HG03097 (cell line): ENCODE data around the gene EML6.
"Not testable (repeated sequence)": the region's sequence is repeated elsewhere in the genome, so short reads cannot be mapped to it uniquely, and the experiment has no call there.

Experiments
- ATAC-seq: cut with Tn5 transposase; IDR thresholded peaks from one replicate; pipeline ENCODE4 v1.9.1; 2021; ENCODE audit not compliant: unreplicated experiment, low FRiP score

The EML6 gene

DNA sequence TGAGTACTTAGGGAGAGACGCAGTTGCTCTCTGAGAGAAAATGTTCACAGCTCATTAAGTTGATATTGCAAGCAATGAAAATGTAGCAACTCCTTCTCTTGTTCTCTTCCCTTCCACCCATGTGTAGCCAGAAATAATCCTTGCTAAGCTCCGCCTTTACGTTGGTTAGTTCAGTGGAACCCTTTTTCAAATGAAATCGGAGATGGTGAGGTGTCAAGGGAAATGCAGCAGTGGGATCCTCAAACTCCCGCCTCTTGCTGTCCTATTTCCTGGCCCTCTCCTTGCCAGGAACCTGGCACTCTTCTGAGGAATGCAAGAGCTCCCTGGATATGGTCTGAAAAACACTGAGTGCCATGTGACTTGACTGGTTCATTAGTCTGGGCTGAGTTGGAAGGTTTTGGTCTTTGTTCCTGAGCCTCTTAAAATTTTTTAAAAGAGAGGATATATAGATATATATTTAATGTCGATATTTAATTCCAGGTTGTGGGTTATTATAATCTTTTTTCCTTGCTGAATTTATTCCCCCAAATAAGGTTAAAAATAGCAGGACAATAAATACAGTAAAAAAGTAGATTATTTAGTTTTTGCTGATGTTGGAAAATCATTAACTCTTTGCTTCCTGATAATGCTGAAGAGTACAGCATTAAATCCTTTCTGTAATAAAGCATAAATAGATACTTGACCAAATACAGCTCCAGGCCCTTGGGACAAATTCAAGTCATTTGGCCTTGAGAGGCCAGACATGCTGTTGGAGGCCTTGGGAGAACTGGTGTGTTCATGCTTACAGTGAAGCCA lies 116.2 kb downstream of the EML6 start:
- ATAC-seq = no peak

DNA sequence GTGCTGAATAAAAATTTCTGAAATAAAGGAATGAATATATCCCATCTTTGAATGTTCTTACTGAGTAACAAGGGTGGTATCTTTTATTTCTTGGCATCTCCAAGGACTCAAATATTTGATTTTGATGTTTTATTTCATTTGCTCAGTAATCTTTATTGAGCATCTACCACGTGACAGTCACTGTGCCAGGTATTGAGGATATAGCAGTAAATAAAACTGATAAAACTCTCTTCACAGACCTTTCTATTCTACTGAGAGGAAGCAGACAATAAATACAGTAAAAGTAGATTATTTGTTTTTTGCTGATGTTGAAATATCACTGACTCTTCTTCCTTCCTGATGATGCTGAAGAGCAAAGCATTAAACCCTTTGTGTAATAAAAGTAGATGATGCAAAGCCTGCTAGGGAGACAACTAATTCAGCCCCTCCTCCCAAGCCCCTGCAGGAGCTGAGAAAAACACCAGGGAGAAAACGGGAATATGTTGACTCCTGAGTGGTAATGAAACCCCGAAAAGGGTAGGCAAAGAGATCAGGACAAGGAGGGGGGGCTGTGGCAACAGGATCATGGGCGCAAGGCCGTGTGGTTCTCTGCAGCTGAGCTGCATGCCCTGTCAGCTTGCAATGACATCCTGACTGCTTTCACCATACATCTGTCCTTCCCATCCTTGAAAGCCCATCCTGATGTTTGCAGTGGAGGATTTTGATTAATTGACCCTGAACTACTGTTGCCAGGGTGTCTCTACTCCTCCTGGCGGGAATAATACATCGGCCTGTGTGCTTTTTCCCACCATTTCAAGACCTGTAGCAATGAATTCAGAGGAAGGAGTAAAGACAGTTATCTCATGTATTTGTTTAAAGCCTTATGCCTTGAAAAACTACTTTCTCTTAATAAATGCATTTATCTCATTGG lies 117.4 kb downstream of the EML6 start:
- no peak for ATAC-seq

DNA sequence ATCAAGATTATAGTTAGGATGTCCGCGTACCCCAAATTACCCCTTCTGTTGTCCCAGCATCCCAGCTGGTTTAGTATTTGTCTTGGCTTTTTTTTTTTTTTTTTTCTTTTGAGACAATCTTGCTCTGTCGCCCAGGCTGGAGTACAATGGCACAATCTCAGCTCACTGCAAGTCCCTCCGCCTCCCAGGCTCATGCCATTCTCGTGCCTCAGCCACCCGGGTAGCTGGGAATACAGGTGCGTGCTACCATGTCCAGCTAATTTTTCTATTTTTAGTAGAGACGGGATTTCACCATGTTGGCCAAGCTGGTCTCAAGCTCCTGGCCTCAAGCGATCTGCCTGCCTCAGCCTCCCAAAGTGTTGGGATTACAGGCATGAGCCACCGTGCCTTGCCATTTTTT lies 118.0 kb downstream of the EML6 start:
- not testable (repeated sequence) for ATAC-seq

DNA sequence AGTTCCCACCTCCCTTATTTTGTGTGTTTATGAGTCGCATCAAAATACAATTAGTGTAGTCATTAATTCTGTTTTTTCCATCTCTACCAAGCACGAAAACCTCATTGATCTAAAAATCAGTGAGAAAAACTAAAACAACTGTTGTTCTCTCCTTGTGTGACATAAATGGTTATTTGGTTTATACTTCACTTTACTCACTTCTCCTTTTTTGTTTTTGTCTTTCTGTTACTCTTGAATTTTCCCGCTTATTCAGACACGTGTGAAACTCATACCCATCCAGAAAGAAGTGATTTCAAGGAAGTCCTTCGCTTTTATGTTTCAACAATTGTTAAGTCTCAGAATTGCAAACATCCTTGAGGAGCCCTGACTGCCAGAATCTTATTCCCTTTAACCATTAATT lies 121.6 kb downstream of the EML6 start:
- ATAC-seq = no peak

DNA sequence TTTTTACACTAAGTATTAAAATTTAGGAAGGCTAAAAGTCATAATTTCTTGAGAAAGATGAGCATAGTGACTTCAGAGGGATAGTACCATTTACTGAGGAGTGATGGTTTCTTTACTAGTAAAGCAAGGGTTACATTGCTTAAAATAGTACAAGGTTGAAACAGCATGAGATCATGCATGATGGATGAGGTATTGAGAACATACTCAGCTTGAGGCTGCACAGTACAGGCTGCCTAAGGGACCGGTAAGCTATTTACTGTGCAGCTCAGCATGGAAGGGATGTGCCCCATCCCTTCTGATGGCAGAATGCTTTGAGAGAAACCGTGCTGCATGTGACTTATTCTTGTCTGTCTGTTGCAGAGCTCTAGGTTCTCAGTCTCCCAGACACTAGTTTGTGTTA lies 122.1 kb downstream of the EML6 start:
- ATAC-seq = no peak

DNA sequence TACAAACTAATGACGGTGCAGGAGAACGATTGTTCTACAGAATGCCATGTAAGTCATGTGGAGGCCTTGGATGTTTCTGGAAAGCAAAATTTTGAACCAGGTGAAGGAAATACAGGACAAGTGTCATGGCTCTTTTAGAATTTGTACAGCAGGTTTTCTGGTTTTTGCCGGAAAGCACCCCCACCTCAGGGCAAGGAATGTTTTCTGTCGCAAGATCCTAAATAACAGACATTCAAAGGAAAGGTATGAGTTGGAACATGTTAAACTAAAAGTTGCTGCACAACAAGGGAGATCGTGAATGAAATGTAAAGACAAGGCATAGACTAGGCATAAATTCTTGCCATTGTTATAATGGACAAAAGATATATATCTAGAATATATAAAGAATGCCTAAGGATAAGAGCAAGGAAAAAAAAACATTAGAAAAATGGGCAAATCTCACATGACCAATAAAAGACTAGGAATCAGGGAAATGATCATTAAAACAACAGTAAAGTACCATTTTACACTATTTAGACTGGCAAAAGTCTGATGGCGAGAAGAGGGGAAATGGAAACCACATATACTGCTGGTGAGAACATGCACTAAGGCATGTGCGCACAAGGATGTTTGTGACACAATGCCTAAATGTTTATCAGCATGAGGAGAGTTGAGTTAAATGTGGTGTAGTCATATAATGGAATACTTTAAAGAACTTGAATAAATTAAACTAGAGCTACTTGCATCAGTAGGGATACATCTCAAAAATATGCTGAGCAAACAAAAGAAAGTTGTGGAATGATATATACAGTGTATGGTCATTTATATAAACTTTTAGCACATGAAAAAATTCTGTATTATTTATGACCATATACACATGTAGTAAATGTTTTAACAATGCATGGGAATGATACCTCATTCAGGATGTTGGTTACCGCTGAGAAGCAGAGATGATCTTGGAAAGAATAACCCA lies 127.0 kb downstream of the EML6 start:
- ATAC-seq = no peak

DNA sequence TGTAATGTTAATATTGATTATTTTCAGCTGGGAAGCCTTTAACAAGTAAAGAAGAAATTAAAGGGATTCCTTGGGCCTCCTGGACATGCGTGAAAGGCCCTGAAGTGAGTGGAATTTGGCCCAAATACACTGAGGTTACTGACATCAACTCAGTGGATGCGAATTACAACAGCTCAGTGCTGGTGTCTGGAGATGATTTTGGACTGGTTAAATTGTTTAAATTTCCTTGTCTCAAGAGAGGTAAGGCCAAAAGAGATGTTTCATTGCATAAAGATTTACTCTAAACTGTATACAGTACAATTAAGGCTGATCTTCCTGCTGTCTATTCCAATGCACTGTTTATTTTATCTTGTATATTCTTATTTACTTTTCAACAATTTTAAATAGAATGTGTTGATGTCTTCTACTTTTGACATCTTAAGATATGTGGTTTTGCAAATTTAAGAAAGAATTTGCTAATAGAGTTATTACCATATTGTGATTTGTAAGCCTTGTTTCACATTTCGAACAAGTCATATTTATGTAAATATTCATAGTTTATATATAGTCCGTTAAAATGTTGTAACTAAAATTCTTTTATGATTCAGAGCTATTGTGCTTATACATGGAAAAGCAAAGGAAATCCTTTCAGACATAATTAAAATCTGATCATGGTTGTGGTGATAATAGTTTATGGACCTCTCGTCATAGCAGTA lies 130.3 kb downstream of the EML6 start:
- no peak for ATAC-seq

DNA sequence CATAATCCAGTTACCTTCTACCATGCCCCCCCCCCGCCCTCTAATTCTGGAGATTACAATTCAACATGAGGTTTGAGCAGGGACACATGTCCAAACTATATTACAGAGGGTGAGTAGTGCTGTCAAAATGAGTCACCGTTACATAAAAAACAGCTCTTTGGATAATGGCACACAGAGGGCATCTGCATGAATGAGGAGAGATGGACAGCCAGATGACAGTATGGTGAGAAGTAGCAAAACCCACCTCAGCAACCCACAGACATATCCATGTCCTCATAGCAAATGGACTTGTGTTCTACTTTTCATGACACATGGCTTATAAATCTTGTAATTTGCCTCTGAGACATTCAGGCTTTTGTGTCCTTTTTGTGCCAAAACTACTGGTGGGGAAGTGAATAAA lies 132.0 kb downstream of the EML6 start:
- no peak for ATAC-seq

DNA sequence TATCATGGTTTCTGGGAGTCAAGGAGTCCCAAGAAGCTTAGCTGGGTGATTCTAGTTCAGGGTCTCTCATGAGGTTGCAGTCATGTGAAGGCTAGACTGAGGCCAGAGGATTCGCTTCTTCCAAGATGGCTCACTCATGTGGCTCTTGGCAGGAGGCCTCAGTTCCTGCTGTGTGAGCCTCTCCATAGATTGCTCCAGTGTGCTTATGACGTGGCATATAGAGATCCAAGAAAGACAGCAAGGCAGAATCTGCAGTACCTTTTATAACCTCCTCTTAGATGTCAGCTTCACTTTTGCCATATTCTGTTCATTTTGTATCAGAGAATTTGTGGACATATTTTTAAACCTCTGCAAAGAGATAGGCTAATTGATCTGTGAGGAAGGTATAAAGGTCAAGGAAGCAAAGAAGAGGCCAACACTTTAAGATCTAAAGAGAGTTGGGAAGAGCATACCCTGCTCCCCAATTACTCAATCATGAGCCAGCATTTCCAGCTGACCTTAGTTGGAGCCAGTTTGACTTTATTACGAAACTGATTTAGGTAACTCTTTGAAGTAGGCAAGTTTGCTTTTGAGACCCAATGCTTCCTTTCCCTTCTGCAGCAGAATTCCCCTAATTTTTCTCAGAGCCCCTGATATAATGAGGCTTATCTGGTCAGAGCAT lies 134.7 kb downstream of the EML6 start:
- no peak for ATAC-seq

DNA sequence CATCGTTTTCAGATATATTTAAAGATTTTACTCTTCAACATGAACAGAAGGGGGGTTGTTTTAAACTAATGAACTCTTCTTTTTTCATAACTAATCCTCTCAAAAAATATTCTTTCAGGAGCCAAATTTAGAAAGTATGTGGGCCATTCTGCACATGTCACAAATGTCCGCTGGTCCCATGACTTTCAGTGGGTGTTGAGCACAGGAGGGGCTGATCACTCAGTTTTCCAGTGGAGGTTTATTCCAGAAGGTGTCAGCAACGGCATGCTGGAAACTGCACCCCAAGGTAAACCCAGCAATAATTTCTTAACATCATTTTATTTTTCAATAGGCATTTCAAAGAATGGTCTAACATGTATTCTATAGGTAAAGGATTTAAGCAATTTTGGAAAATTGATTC lies 136.0 kb downstream of the EML6 start:
- ATAC-seq = no peak

DNA sequence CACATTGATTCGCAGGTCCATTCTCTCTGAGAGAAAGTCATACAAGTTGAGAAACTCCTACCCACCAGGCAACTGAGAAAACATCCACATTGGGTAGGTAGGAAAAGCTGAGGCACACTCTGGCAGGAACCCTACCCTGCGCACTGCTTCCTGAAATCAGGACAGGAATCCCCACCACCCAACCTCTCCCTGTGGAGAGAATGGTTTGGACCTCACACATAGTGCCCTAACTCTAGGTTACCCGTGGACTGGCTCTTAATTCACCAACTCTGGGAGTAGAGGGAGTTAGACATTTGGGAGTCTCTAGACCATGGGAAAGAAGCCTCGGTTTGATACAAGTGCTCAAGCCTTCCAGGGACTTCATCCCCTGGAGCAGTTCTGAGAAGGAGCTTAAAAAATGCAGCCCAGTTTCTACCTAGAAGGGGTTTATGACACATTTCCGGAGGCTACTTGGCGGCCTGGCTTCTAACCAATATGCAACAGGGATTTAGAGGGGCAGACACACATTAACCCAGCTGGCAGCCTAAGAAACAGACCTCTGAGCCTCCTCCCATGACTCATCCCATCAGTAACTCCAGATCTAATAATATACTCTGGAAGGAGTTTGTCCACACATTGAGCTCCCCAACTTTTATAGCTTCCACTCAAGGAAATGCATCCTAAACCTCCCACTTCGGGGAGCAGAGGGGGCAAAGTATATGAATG lies 136.7 kb downstream of the EML6 start:
- no peak for ATAC-seq

DNA sequence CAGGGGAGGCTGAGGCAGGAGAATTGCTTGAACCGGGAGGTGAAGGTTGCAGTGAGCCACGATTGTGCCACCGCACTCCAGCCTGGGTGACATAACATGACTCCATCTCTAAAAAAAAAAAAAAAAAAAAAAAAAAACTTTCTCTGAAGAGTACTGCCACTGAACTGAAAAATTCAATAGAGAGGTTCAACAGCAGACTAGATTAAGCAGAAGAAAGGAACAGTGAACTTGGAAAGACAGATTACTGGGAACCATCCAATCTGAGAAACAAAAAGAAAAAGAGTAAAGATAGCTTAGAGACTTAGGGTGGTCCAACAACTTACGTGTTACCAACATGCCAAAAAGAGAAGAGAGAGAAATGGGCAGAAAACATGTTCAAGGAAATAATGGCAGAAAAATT lies 138.8 kb downstream of the EML6 start:
- no peak for ATAC-seq

DNA sequence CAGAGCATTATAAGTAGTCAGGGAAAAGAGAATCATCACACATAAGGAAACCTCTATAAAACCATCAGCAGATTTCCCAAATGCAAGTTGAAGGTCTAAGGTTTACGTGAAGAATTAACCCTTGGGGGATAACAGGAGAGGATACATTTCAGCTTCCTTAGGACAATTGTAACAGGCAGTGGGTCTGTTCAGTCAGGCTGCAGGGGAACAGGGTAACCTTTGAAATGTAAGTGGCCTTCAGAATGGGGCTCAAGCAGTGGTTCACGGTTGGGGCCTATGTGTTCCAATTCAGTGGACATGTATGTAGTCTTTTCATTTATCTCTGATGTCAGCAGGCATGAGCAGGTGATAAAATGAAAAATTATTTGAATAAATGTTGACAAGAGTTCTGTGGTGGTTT lies 139.3 kb downstream of the EML6 start:
- ATAC-seq = no peak

DNA sequence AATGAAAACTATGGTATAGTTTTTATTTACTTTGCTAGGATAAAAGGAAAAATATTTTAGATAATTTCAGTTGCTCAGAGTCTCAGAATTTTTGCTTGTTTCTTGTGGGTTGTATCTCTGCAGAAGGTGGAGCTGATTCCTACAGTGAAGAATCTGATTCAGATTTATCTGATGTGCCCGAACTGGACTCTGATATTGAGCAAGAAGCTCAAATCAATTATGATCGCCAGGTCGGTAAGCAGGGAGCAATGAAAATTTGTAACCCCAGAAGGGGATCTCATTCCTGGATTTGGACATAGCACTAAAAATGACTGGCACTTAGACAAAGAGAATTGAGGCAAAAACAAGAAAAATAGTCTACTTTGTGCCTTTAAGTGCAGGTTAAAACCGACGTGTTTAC lies 140.2 kb downstream of the EML6 start:
- no peak for ATAC-seq

DNA sequence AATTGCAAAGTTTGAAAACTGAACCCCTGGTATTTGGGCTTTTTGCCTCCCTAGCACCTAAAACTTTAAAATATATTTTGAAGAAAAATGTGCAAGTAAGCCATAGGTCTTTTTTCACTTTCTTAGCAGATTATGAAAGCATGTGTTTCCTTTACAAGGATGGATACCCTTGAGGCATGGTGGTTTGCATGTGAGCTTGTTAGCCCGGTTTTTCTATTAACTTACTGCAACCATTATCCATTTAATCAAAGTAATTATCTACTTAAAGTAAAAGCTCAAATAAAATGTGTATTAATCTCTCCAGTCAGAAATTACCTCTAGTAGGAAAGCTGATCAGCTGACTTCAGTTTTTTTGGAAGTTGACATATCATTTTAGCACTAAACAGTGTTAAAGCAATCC lies 140.6 kb downstream of the EML6 start:
- ATAC-seq = no peak

DNA sequence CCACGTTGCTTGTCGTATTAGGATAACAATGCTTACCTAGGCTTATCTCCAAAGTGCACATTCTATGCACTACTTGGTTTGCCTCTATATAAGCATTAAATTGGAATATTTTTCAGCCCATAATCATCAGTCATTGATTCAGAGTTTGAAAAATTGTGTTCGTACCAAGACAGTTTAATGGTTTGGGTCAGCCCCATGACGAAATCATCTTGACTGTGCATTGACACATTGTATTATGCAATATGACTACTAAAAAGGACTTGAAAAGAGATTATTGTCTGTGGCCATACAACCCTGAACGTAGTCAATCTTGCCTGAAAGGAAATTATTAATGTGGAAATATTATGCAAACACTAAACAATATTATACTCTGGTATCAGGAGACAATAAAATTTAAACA lies 141.3 kb downstream of the EML6 start:
- no peak for ATAC-seq

DNA sequence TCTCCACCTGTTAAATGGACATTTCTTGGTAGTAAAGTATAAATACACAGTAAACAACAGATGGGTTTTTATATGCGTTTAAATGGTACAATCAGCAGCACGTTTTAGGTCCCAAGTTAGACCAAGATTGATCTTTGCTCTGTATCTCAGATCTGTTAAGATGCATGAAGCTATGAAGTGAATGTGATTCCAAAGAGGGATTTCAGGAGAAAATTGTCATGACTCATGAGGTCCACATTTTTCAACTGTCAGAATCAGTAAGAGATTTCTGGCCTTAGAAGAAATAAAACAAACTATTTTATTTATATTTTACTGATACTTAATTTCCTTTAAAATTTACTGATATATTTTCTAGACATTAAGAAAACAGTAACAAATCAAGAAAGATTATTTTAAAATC lies 142.7 kb downstream of the EML6 start:
- no peak for ATAC-seq

DNA sequence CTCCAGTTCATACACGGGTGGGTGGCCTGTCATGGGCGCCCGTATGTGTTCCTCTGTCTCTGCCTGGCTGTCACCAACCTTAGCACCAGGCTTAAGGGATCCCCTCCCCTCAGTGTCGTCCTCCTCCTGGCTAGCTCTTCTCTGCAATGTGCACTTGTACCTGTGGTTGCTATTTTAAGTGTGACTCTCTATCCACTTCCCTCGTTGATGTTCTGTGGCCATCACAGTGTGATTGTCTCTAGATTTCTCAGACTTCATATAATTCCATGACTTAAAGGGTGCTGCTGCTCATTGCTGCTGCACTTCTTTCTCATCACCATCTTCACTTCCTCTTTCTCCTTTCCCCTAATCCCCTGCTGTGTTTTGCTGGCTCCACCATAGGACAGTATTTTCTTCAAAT lies 143.4 kb downstream of the EML6 start:
- ATAC-seq = peak; percentile 56

DNA sequence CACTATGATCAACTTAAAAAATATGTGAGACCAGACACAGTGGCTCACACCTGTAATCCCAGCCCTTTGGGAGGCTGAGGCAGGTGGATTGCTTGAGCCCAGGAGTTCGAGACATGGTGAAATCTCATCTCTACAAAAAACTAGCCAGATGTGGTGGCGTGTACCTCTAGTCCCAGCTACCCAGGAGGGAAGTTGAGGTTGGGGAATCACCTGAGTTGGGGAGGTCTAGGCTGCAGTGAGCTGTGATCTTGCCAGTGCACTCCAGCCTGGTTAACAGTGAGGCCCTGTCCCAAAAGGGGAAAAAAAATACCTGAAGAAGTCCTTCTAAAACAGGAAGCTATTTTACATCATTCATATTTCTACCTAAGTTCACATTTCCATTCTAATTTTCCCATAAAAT lies 144.0 kb downstream of the EML6 start:
- ATAC-seq = no peak
